Measurements from ENCODE around the gene WNT9A.
A peak's percentile ranks its signal among the peaks of the same experiment; 100 is the strongest.

The WNT9A gene

GRCh38 chr1:227944931-227945890, 2.5 kb downstream of the WNT9A start:
- no peak for TF ChIP-seq CTCF (IDR thresholded peaks at IDR 0.05; ENCODE audit: extremely low read depth, insufficient read depth, missing control alignments)
- DNase-seq (ENCODE audit: low spot score), result peak; percentile 21
- in situ Hi-C loops (cut with MboI; ENCODE audit: low pct_unique_long_range_greater_than_20kb, low sequenced_read_pairs, unreplicated experiment), result no loop called here

DNA sequence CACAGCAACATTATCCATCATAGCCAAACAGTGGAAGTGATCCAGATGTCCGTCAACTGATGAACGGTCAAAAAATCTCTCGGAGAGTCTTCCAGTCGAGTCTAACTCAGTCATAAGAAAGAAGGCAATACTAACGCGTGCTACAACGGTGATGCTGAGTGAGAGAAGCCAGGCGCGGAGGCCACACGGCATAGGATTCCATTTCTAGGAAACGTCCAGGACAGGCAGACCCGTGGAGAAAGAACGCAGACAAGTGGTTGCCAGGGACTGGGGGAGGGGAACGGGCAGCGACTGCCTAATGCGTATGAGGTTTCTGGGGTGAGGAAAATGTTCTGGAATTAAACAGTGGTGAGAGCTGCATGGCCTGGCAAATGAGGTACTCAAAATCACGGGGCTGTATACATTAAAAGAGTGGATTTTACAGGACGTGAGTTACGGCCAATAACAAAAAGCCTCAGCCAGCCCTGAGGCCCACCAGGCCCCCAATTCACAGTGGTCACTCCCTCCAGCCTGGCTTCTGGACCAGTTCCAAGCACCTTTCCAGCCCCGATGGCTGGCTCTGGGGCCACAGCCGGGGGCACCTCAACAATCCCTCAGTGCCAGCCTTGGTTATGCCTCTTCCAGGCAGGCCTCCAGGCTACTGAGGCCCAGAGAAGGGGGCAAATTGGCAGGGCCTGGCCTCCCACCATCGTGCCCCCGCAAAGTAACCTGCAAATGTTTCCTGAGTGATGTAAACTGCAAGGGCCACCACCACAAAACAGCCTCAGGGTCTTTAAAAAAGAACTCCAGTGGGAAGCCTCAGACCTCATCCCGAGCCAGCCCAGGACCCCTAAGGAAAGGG, 3.4 kb downstream of the WNT9A start:
- DNase-seq (ENCODE audit: low spot score), result no peak
- TF ChIP-seq CTCF (IDR thresholded peaks at IDR 0.05; ENCODE audit: extremely low read depth, insufficient read depth, missing control alignments), result no peak
- in situ Hi-C loops (cut with MboI; ENCODE audit: low pct_unique_long_range_greater_than_20kb, low sequenced_read_pairs, unreplicated experiment), result no loop called here

GRCh38 chr1:227943381-227944089, 4.2 kb downstream of the WNT9A start:
- DNase-seq (ENCODE audit: low spot score), result peak; percentile 19
- no peak for TF ChIP-seq CTCF (IDR thresholded peaks at IDR 0.05; ENCODE audit: extremely low read depth, insufficient read depth, missing control alignments)
- in situ Hi-C loops (cut with MboI; ENCODE audit: low pct_unique_long_range_greater_than_20kb, low sequenced_read_pairs, unreplicated experiment), result no loop called here

DNA sequence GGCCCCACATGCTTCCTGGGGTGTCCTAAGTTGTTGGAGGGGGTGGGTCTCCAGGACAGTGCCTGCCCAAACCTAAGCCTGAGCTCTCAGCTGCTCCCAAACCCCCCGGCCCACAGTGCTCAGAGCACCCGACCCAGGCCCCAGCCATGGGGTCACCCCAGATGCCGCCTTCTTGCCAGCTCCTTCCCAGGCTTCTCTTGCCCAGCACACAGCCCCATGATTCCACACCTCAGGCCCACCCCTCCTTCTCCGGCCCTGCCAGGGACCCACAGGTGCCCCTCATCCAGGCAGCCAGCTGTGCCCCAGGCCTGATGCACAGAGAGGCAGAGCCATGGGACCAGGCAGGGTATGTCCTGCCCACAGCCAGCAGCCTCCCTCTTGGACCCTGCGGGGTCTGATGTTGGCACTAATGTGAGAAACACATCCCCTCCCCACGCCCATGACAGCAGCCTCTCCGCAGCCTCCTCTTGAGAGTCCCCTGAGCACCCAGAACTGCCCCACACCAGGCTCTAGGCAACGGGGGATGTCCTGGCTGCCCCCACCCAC, 4.9 kb downstream of the WNT9A start:
- DNase-seq (ENCODE audit: low spot score), result no peak
- in situ Hi-C loops (cut with MboI; ENCODE audit: low pct_unique_long_range_greater_than_20kb, low sequenced_read_pairs, unreplicated experiment), result no loop called here
- TF ChIP-seq CTCF (IDR thresholded peaks at IDR 0.05; ENCODE audit: extremely low read depth, insufficient read depth, missing control alignments), result no peak

DNA sequence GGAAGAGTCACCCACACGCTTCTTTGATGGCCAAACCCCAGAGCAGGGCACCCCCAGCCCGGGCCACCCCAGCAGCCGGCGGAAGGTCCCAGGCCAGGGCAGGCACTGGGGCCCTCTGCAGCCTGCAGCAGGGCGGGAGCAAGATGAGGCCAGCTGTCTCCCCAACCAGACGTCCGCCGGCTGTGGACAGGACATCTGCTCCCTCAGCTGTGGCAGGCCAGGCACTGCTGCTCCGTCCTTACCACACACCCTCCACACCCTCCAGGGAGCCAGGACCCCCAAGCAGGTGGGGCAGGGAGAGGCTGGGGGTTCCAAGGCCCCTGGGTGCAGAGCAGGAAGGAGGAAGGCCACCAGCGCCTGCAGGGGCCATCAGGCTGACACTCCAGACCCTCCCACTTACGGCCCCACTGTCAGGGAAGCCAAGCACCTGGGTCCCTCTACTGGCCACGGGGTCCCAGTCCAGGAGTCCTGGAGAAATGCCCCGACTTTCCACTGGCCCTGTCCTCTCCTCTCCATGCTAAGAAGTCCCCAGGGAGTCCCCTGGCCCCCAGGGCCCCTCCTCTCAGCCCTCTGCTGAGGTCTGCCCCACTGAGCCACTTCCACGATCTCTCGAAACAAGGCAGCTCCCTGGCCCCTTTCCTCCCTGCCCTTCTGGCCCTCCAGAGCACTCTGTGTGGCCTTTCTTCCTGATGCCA, 5.6 kb downstream of the WNT9A start:
- TF ChIP-seq CTCF (IDR thresholded peaks at IDR 0.05; ENCODE audit: extremely low read depth, insufficient read depth, missing control alignments), result no peak
- DNase-seq (ENCODE audit: low spot score), result no peak
- in situ Hi-C loops (cut with MboI; ENCODE audit: low pct_unique_long_range_greater_than_20kb, low sequenced_read_pairs, unreplicated experiment), result no loop called here
